ENCODE results near the gene FILIP1. TPM values are rescaled to one million over a fixed set of nuclear protein-coding genes. Genes with fewer than 3 reads are reported as not detected.

FILIP1 gene
- polyA plus RNA-seq, 1 of the 3 experiments (the other 2 are of a cell fraction): 0.03 TPM

DNA sequence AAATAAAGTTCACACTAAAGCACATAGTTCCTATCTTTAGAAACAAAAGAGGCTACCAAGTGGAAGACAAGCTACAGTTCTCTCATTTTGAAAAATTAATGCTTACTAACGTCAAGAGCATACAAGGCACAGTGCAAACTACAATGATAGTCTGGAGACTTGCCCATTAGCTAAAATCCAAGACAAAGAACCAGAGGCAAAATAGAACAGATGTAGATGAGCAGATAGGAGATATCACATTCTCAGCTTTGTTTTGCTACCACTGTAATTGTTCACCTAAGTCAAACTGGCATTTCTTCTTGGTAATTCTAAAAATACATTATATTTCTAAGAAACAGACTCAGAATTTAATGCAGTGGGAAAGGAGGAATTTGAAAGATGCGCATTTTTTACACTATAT lies 214.2 kb downstream of the FILIP1 start:
- no peaks in the 10 kb centered on the region for H3K9me2 ChIP-seq
- no peaks in the 10 kb centered on the region for H3K9me3 ChIP-seq
- H4K20me1 ChIP-seq (ENCODE audit: insufficient read depth): peaks cover 53% of the 10 kb centered on the region
- peak overlapping the region in 1 of 2 experiments; percentile 58; a peak in 3 of 4 replicates for H3K27ac ChIP-seq (ENCODE audit: low read depth in 2 of 2, low read length in 1 of 2)
- peaks cover 94% of the 10 kb centered on the region for H3K79me2 ChIP-seq (ENCODE audit: insufficient read depth)
- WGBS (ENCODE audit: low lambda C conversion rate): 55% methylated on average over 2 of the region's 2 CpGs
- H3K36me3 ChIP-seq (replicated peaks in 1 of 2; ENCODE audit: control insufficient read depth in 1 of 2, insufficient read depth in 2 of 2, low read length in 1 of 2): peaks cover 0 to 8% of the 10 kb centered on the region in 2 experiments
- H3K9ac ChIP-seq: no peak overlapping the region
- H3F3A ChIP-seq (replicated peaks; ENCODE audit: insufficient read depth): peaks cover 25% of the 10 kb centered on the region
- H3K4me3 ChIP-seq (ENCODE audit: low read depth in 2 of 2, low read length in 1 of 2): no peak overlapping the region
- H3K27me3 ChIP-seq (ENCODE audit: insufficient read depth): no peaks in the 10 kb centered on the region
- no peak overlapping the region for H2AFZ ChIP-seq (ENCODE audit: low read depth)
- TF ChIP-seq EP300 (IDR thresholded peaks at IDR 0.05; ENCODE audit: borderline replicate concordance in 1 of 2, low read depth in 1 of 2, low read length in 1 of 2): peak in 1 of 2 experiments; percentile 31; a peak in 1 of 4 replicates
- TF ChIP-seq GATA2 (CRISPR knock-in tag; IDR thresholded peaks at IDR 0.05): peak; percentile 76
- TF ChIP-seq RCOR1 (IDR thresholded peaks at IDR 0.05; ENCODE audit: low read length): 0 out of 2 replicates have a peak, but pooled peaks have one; percentile 28
- peak; percentile 17 for TF ChIP-seq CHD2 (IDR thresholded peaks at IDR 0.05; ENCODE audit: low read length, partially characterized antibody)
- no peak for TF ChIP-seq POLR2AphosphoS5 (IDR thresholded peaks at IDR 0.05; ENCODE audit: low read depth, low read length)
- no peak for TF ChIP-seq YY1 (IDR thresholded peaks at IDR 0.05; ENCODE audit: low read depth)
- CTCF ChIA-PET: interaction anchor here (0.8 to 5.9 kb wide), 4 partner anchors 10 to 71 kb away, joined by 3 to 51 read pairs (median 3); no protein-coding TSS in a partner anchor
- peaks cover 27 to 38% of the 10 kb centered on the region in 2 experiments for H3K4me1 ChIP-seq (ENCODE audit: control insufficient read depth in 1 of 2, insufficient read depth in 2 of 2, low read depth in 1 of 2, low read length in 1 of 2)
- peak overlapping the region; percentile 82; the same call in 1 of the 2 replicates for H3K4me2 ChIP-seq
- POLR2A ChIA-PET: no interaction called here
- peak; percentile 30 for DNase-seq

GRCh38 chr6:75278474-75279077 lies 215.0 kb downstream of the FILIP1 start:
- TF ChIP-seq NFIC (IDR thresholded peaks at IDR 0.05; ENCODE audit: borderline replicate concordance) (peak; percentile 7; the same call in 1 of the 2 replicates), EZH2phosphoT487 (IDR thresholded peaks at IDR 0.05; ENCODE audit: borderline replicate concordance, low read depth) (no peak), NRF1 (IDR thresholded peaks at IDR 0.05; ENCODE audit: low read depth, low read length) (no peak), SMC3 (IDR thresholded peaks at IDR 0.05; ENCODE audit: low read depth, low read length) (no peak)
- 63% methylated on average over 4 of the region's 4 CpGs for WGBS (ENCODE audit: low lambda C conversion rate)
- H3F3A ChIP-seq (replicated peaks; ENCODE audit: insufficient read depth): peaks cover 31% of the 10 kb centered on the region
- DNase-seq: no peak
- H3K4me3 ChIP-seq (ENCODE audit: low read depth in 2 of 2, low read length in 1 of 2): no peak overlapping the region
- ChIA-PET CTCF (interaction anchor here (1.3 to 5.9 kb wide), 3 partner anchors 9 to 249 kb away, joined by 3 to 51 read pairs (median 3); no protein-coding TSS in a partner anchor), POLR2A (no interaction called here)
- H3K9me2 ChIP-seq: no peaks in the 10 kb centered on the region
- H3K27me3 ChIP-seq (ENCODE audit: insufficient read depth): no peaks in the 10 kb centered on the region
- H2AFZ ChIP-seq (ENCODE audit: low read depth): no peak overlapping the region
- no peaks in the 10 kb centered on the region for H3K9me3 ChIP-seq
- 0 out of 2 replicates have a peak overlapping the region, but pooled peaks have one; percentile 82 for H3K4me2 ChIP-seq
- H3K9ac ChIP-seq: no peak overlapping the region
- H4K20me1 ChIP-seq (ENCODE audit: insufficient read depth): peaks cover 48% of the 10 kb centered on the region
- peaks cover 4 to 16% of the 10 kb centered on the region in 2 experiments for H3K36me3 ChIP-seq (replicated peaks in 1 of 2; ENCODE audit: control insufficient read depth in 1 of 2, insufficient read depth in 2 of 2, low read length in 1 of 2)
- peaks cover 27 to 43% of the 10 kb centered on the region in 2 experiments for H3K4me1 ChIP-seq (ENCODE audit: control insufficient read depth in 1 of 2, insufficient read depth in 2 of 2, low read depth in 1 of 2, low read length in 1 of 2)
- peaks cover 94% of the 10 kb centered on the region for H3K79me2 ChIP-seq (ENCODE audit: insufficient read depth)
- peak overlapping the region in 1 of 2 experiments; percentile 58; a peak in 2 of 4 replicates for H3K27ac ChIP-seq (ENCODE audit: low read depth in 2 of 2, low read length in 1 of 2)

DNA sequence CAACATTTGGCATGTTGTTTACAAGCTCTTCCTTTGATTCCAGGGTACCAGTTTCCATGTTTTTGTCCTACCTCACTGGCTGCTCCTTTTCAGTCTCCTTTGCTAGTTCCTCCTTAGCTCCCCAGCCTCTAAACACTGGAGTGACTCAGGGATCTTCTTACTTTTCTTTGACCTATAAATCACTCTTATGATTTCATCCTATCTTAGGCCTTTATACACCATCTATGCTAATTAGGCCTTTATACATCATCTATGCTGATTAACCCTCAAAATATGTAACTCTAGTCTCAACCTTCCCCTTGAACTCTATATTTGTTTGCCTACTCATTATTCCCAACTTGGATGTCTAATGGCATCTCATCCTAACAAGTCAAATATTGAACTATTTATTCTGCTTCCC lies 218.5 kb downstream of the FILIP1 start:
- Histone ChIP-seq H3K4me1 (ENCODE audit: control insufficient read depth in 1 of 2, insufficient read depth in 2 of 2, low read depth in 1 of 2, low read length in 1 of 2) (peaks cover 19 to 39% of the 10 kb centered on the region in 2 experiments), H3K4me2 (peak overlapping the region; percentile 59), H3K9ac (no peak overlapping the region), H3K9me2 (no peaks in the 10 kb centered on the region), H3K27me3 (ENCODE audit: insufficient read depth) (no peaks in the 10 kb centered on the region), H3F3A (replicated peaks; ENCODE audit: insufficient read depth) (peaks cover 31% of the 10 kb centered on the region), H2AFZ (ENCODE audit: low read depth) (no peak overlapping the region), H4K20me1 (ENCODE audit: insufficient read depth) (peaks cover 15% of the 10 kb centered on the region; the same call in 1 of the 2 replicates), H3K9me3 (no peaks in the 10 kb centered on the region), H3K27ac (ENCODE audit: low read depth in 2 of 2, low read length in 1 of 2) (peak overlapping the region in 1 of 2 experiments; percentile 96; a peak in 2 of 4 replicates), H3K36me3 (replicated peaks in 1 of 2; ENCODE audit: control insufficient read depth in 1 of 2, insufficient read depth in 2 of 2, low read length in 1 of 2) (peaks cover 22 to 26% of the 10 kb centered on the region in 2 experiments), H3K4me3 (ENCODE audit: low read depth in 2 of 2, low read length in 1 of 2) (no peak overlapping the region), H3K79me2 (ENCODE audit: insufficient read depth) (peaks cover 94% of the 10 kb centered on the region)
- ChIA-PET CTCF (interaction anchor here (1.0 to 1.9 kb wide), 3 partner anchors 8 to 254 kb away, joined by 3 to 17 read pairs (median 3); no protein-coding TSS in a partner anchor), POLR2A (no interaction called here)
- no peak for DNase-seq
- peak; percentile 60 for TF ChIP-seq TCF12 (IDR thresholded peaks at IDR 0.05)
- TF ChIP-seq, protein P1, sequence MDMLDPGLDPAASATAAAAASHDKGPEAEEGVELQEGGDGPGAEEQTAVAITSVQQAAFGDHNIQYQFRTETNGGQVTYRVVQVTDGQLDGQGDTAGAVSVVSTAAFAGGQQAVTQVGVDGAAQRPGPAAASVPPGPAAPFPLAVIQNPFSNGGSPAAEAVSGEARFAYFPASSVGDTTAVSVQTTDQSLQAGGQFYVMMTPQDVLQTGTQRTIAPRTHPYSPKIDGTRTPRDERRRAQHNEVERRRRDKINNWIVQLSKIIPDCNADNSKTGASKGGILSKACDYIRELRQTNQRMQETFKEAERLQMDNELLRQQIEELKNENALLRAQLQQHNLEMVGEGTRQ (IDR thresholded peaks at IDR 0.05; ENCODE audit: borderline replicate concordance, low read depth, low read length): no peak
- TF ChIP-seq, protein P2, sequence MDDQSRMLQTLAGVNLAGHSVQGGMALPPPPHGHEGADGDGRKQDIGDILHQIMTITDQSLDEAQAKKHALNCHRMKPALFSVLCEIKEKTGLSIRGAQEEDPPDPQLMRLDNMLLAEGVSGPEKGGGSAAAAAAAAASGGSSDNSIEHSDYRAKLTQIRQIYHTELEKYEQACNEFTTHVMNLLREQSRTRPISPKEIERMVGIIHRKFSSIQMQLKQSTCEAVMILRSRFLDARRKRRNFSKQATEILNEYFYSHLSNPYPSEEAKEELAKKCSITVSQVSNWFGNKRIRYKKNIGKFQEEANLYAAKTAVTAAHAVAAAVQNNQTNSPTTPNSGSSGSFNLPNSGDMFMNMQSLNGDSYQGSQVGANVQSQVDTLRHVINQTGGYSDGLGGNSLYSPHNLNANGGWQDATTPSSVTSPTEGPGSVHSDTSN (IDR thresholded peaks at IDR 0.05): peak; percentile 83
- no peak for TF ChIP-seq RCOR1 (IDR thresholded peaks at IDR 0.05; ENCODE audit: low read length)
- 0 out of 2 replicates have a peak, but pooled peaks have one; percentile 14 for TF ChIP-seq FOXM1 (IDR thresholded peaks at IDR 0.05; ENCODE audit: low read depth)
- TF ChIP-seq EP300 (IDR thresholded peaks at IDR 0.05; ENCODE audit: borderline replicate concordance in 1 of 2, low read depth in 1 of 2, low read length in 1 of 2): peak in 1 of 2 experiments; percentile 50; a peak in 1 of 4 replicates
- TF ChIP-seq, protein P3, sequence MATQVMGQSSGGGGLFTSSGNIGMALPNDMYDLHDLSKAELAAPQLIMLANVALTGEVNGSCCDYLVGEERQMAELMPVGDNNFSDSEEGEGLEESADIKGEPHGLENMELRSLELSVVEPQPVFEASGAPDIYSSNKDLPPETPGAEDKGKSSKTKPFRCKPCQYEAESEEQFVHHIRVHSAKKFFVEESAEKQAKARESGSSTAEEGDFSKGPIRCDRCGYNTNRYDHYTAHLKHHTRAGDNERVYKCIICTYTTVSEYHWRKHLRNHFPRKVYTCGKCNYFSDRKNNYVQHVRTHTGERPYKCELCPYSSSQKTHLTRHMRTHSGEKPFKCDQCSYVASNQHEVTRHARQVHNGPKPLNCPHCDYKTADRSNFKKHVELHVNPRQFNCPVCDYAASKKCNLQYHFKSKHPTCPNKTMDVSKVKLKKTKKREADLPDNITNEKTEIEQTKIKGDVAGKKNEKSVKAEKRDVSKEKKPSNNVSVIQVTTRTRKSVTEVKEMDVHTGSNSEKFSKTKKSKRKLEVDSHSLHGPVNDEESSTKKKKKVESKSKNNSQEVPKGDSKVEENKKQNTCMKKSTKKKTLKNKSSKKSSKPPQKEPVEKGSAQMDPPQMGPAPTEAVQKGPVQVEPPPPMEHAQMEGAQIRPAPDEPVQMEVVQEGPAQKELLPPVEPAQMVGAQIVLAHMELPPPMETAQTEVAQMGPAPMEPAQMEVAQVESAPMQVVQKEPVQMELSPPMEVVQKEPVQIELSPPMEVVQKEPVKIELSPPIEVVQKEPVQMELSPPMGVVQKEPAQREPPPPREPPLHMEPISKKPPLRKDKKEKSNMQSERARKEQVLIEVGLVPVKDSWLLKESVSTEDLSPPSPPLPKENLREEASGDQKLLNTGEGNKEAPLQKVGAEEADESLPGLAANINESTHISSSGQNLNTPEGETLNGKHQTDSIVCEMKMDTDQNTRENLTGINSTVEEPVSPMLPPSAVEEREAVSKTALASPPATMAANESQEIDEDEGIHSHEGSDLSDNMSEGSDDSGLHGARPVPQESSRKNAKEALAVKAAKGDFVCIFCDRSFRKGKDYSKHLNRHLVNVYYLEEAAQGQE (IDR thresholded peaks at IDR 0.05; ENCODE audit: low read depth, low read length): no peak
